GM08714 (cell line): ENCODE results near the gene PSMC5.
"Not testable (repeated sequence)": the region's sequence is repeated elsewhere in the genome, so short reads cannot be mapped to it uniquely, and the experiment has no call there.

ENCODE experiments used
- H3K4me3 ChIP-seq: fragments of 200-500 bp; sonication (Bioruptor generic); 2 replicates; pipeline ENCODE4 v1.5.1; 2014; ENCODE audit warnings: mild to moderate bottlenecking, low read length, inconsistent platforms
- ZNF274 ChIP-seq: IDR thresholded peaks from 2 replicates; pipeline ENCODE4 v1.6.1; 2012; ENCODE audit warnings: mild to moderate bottlenecking, low read depth, low read length

PSMC5 gene

DNA sequence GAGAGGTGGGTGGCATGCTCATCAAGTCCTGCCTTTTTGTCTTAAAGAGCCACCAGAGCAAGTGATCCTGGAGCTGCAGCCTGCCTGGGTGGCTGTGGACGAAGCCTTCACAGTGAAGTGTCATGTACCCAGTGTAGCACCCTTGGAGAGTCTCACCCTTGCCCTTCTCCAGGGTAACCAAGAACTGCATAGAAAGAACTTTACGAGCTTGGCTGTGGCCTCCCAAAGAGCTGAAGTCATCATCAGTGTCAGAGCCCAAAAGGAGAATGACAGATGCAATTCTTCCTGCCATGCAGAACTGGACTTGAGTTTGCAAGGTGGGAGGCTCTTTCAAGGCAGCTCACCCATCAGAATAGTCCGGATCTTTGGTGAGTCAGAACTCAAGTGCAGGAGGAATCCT, 32.0 kb downstream of the PSMC5 start:
- no peak overlapping the region for H3K4me3 ChIP-seq
- no peak for TF ChIP-seq ZNF274

DNA sequence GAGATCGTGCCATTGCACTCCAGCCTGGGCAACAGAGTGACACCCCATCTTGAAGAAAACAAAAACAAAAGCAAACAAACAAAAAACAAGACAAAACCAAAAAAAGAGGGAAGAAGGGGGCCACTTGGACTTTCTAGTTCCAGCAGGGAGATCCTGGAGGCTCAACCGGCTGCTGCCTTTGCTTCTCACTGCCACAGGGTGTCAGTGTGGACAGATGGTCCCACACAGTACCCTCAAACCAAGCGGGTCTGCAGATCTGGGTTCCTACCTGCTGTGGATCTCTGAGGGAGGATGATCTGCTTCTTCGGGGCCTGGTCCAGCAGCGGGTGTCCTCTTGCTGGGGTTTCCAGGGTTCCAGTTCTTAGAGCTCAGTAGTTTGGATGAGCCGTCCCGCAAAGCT, 39.4 kb downstream of the PSMC5 start:
- H3K4me3 ChIP-seq: not testable (repeated sequence)

DNA sequence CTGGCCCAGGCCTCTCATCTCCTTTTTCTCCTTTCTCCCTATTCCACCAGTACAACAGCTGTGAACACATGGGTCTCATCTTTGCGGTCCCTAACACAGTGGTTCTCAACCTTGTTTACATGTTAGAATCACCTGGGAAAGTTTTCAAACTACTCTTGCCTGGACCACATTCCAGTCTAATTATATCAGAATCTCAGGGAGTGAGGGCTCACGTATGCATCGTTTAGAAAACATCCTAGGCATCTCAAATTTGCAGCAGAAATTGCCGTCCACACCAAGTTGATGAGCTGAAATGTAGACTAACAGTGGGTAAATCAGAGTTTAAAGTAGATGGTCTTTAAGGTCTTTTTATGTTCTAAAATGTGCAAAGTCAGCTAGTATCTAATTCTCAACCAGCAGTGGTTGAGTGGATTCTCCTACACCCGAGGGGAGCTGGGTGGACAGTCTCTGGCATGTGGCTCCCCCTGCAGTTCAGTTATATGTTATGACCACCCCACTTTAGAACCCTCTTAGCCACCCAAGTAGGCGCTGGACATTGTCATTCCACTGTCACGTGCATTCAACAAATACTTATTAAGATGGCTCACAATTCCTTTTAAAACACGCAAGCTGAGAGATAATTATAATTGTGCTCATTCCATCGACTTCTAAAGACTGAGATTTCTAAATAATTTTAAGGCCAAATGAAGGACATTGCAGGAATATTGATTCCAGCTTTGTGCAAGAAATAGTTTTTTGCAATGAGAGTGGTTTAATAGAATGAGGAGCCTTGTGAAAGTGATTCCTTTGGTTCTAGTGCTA, 42.5 kb downstream of the PSMC5 start:
- H3K4me3 ChIP-seq: not testable (repeated sequence)

DNA sequence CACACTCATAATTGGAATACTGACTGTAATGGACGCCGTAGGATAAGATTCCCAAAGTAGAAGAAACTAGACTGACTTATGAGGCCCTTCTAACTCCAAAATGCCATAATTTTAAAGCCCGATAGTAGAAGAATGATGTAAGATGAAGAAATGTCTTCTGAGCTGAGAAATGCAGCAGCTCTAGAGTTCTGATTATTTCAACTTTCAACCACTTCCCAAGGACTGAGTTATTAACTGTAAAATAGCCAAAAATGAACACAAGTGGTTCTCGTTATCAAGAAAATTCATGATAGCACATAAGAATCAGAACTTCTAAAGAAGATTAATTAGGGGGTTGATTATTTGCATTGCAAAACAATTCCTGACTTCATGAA, 43.0 kb downstream of the PSMC5 start:
- H3K4me3 ChIP-seq: not testable (repeated sequence)

DNA sequence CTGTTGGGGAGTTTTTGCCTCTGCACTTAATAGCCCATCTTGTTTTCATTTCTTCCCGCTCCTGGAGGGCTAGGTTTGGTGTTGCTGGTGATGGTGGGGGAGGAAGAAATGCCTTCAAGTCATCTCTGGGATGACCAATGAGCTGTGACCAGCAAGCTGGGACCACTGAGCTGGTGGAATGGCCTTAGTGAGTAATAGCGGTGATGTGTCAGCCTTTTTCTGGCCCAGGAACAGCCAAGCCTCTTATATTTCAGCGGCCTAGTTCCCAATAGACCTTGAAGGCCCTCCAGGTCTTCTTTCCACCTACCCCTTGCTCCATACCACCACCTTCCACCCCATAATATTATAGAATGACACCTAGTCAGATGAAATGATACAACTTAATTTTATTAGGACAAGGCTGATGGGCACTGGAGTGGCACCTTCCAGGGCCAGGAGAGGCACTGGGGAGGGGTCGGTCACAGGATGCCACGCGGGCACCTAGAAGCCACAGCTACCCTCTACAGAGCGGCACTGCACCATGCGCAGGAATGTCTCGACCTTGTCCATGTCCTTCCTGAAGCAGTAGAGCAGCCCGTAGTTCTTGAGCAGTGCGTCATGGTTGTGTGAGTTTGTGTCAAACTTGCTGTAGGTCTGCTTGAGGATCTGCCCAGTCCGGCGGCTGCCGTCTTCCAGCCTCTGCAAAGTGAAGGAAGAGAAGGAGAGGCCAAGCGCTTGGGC, 44.6 kb downstream of the PSMC5 start:
- not testable (repeated sequence) for H3K4me3 ChIP-seq

DNA sequence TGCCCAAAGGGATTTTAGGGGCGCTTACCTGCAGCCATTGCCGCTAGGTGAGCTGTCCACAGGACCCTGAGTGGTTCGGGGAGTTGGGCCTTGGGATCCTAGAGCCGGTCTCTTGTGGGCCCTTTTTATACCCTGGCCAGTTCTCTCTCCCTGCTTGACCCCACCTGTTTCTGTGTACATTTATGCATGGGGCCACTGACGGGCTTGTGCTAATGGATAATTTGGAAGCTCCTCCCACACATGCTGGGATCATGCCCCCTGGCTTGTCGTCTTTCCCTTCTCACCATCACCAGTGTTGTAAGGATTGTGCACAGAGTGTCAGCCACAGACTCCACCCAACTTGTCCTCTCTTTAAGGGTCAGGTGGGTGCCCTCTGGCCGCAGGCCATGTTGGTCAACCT, 46.3 kb downstream of the PSMC5 start, which contains the start of gene CSH2:
TSS of gene CSH2 (minus strand) at position 101 of the 400 bp plus-strand sequence. CDS start at position 38, 63 bp downstream.
- H3K4me3 ChIP-seq: not testable (repeated sequence)

DNA sequence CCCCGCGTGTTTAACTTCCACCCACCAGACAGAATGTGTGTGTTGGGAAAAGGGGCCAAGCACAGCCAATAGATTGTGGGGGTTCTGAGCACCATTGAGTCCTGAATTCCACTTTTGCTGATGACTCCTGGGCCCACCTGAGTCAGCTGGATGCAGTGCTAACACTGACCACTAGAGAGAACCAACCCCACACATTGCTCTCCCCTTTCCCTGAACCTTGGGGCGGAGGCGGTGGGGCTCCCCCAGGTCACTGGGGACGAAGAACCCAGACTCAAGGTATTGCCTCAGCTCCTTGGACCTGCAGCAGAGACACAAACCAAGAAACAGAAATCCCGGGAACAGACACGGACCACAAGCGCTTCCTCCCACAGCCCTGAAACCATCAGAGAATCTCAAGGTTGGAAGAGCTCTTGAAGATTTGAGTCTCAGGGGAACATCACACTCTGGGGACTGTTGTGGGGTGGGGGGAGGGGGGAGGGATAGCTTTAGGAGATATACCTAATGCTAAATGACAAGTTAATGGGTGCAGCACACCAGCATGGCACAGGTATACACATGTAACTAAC, 46.9 kb downstream of the PSMC5 start:
- not testable (repeated sequence) for H3K4me3 ChIP-seq

DNA sequence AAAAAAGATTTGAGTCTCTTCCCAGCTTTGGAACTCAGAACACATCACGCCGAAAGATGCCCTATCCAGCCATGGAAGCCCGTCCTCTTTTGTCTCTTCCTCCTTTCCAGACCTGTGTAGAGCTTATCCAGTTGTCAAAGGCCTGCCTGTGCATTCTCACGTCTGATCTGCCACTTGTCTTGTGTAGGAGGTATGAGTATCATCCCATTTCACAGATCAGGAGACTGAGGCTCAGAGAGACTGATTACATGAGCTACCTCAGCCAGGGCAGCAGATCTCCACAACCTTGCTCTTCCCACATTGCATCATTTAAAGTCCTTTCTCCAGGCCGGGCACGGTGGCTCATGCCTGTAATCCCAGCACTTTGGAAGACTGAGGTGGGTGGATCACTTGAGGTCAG, 47.5 kb downstream of the PSMC5 start:
- not testable (repeated sequence) for H3K4me3 ChIP-seq

DNA sequence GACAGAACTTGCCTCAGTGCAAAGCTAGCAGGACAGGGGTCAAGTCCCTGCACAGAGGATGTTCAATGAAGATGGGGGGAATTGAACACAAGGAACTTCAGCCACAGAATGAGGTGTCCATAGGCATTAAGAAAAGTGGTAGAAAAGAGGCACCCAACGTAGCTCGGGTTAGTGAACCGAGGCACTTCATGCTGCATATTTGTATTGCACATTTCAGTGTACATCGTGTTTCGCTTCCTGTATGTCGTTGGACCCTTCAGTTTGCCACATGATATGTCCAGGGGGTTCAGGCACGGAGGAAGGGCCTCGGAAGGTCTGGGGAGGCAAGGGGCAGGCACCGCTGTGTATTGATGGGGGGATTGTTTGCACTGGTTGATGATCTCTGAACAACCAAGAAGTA, 51.2 kb downstream of the PSMC5 start:
- H3K4me3 ChIP-seq: not testable (repeated sequence)

DNA sequence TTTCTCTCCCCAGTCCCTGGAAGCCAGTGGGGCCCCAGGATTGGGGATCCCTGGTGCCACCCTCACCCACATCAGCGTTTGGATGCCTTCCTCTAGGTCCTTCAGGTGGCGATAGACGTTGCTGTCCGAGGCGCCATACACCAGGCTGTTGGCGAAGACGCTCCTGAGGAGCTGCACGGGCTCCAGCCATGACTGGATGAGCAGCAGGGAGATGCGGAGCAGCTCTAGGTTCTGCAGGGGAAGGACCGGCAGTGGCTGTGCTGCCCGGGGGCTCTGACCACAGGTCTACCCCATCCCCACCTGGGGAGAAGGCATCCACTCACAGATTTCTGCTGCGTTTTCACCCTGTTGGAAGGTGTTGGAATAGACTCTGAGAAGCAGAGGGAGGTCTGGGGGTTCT, 53.5 kb downstream of the PSMC5 start:
- no peak for TF ChIP-seq ZNF274
- H3K4me3 ChIP-seq: no peak overlapping the region

DNA sequence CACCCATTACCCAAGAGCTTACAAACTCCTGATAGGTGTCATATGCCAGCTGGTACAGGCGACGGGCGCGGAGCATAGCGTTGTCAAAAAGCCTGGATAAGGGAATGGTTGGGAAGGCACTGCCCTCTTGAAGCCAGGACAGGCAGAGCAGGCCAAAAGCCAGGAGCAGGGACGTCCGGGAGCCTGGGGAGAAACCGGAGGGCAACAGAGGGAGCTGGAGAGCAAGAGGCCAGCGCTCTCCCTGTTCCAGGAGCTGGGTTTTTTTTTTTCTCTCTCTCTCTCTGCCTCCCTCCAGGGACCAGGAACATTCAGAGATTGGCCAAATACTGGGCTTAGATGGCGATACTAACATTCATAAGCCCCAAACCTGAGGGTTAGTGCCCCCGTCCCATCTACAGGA, 54.1 kb downstream of the PSMC5 start:
- H3K4me3 ChIP-seq: not testable (repeated sequence)
